NCI-H1105 (cell line): ENCODE results near the gene WDR59.
"Not testable (repeated sequence)": the region's sequence is repeated elsewhere in the genome, so short reads cannot be mapped to it uniquely, and the experiment has no call there.

Source experiments
- DNase-seq: peaks from one replicate; lab custom pipeline; 2025; lab: John Stamatoyannopoulos, UW

The WDR59 gene

GRCh38 chr16:74984529-74985296, at the start of gene WDR59:
WDR59 (minus strand) TSS chr16:74985123; CDS start chr16:74985017, 106 bp downstream.
- DNase-seq: peak; percentile 93

DNA sequence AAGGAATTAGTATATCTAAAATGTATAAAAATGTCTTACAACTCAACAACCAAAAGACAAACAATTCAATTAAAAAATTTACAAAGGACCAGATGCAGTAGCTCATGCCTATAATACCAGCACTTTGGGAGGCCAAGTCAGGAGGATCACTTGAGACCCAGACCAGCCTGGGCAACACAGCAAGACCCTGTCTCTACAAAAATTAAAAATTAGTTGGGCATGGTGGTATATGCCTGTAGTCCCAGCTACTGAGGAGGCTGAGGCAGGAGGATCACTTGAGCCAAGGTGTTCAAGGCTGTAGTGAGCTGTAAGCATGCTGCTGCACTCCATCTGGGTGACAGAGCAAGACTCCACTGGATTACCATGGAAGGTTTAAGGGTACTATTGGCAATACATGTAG, 47.7 kb upstream of the WDR59 start:
- DNase-seq: no peak

- DNase-seq: no peak
Measured at GRCh38 chr16:75029854-75030253, 44.9 kb upstream of the WDR59 start.

GRCh38 chr16:75028544-75029135, 43.7 kb upstream of the WDR59 start:
- DNase-seq: no peak

DNA sequence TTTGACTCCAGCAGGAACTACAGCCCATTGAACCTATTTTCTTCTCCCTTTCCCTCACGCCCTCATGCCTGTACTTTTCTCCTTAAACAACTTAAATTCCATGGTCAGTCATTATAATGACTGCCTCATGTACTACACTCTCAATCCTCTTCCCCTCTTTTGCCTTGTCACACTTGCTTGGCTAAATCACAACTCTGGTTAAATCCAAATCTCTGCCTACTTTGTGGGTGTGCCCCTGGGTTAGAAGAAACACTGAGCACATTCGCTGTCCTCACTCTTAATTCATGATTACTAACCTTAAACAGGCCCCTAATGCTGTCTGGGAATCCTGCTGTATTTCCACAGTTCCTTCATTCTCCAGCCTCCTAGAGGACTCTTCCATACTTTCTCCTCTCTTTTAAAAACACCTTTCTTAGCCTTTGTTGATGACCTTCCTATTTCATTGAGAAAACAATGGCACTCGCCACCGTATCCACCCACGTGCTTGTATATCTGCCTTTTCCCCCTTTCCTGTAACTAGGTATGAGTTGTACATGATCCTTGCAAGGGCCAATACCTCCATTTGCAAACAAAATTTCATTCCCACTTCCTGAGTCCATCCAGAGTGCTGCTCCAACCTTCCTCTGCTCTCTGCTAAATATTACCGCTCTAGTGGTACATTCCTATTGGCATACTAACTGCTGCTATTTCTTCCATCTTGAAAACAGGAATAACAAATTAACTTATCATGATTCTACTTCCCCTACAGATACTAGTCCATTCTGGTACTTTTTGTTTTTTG, 42.8 kb upstream of the WDR59 start:
- DNase-seq: no peak

DNA sequence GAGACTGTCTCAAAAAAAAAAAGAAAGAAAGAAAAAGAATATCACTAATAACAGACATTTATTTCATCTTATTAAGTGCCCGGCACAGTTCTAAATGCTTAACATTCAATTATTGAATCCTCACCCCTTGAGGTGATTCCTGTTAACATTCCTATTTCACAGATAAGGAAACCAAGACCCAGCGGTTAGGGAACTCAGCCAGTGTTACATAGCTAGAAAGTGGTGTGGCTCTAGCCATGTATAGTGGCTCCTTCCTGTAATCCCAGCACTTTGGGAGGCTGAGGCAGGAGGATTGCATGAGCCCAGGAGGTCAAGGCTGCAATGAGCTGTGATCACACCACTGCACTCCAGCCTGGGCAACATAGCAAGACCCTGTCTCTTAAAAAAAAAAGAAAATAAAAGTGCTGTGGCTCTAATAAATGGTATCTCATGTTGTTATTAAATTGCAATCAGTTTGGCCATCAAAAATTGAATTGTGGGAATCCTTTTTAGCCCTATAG, 42.0 kb upstream of the WDR59 start:
- no peak for DNase-seq

DNA sequence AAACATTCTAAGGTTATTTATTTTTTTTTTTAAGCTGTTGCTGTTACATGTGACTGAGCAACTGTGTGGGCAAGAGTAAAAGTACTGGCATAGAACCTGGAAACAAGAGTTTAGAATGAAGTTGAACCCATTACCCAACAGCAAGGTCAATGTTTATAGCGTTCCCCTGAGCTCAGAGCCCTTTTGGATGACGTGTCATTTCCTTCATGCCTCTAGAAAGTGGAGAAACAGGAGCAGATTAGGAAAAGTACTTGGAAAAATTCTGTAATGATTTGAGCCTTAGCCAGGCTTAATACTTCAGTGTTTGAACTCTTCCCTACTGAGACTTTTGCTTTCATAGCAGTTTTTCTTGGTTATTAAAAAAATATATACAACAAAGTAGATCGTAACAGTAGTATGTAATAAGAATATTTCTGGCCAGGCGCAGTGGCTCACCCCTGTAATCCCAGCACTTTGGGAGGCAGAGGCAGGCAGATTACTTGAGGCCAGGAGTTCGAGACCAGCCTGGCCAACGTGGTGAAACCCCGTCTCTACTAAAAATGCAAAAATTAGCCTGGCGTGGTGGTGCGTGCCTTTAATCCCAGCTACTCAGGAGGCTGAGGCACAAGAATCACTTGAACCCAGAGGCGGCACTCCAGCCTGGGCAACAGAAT, 41.4 kb upstream of the WDR59 start:
- not testable (repeated sequence) for DNase-seq

GRCh38 chr16:75025761-75026160, 40.8 kb upstream of the WDR59 start:
- no peak for DNase-seq

- DNase-seq: no peak
Measured at GRCh38 chr16:75024594-75024993, 39.7 kb upstream of the WDR59 start.

GRCh38 chr16:75024182-75024581, 39.3 kb upstream of the WDR59 start:
- no peak for DNase-seq

DNA sequence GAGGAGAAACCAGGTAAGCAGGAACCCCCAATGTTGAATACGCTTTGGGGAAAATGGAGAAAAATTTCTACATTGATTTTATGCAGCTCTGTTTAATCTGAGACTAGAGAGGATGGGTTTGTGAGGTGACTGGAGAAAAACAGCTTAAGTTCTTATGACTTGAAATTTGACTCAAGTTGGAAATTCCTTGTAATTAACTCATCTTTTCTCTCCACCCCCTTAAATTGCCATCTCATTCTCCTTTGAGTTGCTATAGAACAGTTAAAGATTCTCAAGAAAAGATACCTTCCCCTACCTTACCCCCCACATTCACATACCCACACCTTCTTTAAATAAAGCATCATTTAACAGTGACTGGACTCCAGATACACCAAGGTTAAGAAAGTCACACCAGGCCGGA, 38.1 kb upstream of the WDR59 start:
- DNase-seq: no peak

GRCh38 chr16:75022567-75022966, 37.6 kb upstream of the WDR59 start:
- no peak for DNase-seq

DNA sequence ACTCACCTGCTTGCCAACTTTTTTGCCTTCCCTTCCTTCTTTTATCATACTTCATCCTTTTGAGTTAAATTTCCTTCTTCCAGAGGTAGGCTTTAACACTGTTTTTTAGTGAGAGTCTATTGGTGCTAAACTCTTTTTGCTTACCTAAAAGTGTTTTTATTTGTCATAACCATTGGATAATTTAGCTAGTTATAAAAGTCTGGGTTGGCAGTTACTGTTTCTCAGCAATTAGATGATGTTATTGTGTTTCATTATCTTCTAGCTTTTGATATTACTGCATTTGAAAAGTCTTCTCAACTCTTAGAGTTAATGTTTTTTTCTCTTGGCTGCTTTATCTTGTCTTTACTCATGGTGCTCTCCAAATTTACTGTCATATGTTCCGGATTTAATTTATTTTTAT, 36.5 kb upstream of the WDR59 start:
- DNase-seq: no peak

DNA sequence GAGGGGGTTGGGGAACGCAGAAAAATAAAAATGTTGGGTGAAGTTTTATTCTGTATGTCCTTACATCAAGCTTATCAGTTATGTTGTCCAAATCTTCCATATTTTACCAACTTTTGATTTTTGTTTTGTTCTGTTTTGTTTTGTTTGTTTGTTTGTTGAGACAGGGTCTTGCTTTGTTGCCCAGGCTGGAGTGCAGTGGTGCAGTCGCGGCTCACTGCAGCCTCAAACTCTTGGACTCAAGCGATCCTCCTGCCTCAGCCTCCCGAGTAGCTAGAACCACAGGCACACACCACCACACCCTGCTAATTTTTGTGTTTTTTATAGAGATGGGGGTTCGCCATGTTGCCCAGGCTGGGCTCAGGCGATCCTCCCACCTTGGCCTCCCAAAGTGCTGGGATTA, 34.7 kb upstream of the WDR59 start:
- no peak for DNase-seq

- no peak for DNase-seq
Measured at GRCh38 chr16:75019007-75019406, 34.1 kb upstream of the WDR59 start.

- DNase-seq: no peak
Measured at GRCh38 chr16:75017670-75018525, 33.0 kb upstream of the WDR59 start.

DNA sequence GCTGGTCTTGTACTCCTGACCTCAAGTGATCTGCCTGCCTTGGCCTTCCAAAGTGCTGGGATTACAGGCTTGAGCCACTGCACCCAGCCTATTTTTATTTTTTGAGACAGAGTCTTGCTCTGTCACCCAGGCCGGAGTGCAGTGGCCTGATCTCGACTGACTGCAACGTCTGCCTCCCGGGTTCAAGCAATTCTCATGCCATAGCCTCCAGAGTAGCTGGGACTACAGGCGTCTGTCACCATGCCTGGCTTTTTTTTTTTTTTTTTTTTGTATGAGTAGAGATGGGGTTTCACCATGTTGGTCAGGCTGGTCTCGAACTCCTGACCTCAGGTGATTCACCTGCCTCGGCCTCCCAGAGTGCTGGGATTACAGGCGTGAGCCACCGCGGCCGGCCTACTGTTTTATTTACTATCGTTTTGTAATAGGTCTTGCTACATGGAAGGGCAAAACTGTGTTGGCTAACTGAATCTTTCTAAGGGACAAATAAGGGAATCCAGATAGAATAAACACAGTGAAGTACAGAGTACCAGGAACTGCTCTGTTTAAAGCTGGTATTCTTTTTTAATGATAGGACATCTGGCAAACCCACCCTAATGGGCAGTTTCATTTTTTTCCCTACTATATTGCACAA, 31.6 kb upstream of the WDR59 start:
- DNase-seq: not testable (repeated sequence)

- DNase-seq: no peak
Measured at GRCh38 chr16:75014318-75014717, 29.4 kb upstream of the WDR59 start.

DNA sequence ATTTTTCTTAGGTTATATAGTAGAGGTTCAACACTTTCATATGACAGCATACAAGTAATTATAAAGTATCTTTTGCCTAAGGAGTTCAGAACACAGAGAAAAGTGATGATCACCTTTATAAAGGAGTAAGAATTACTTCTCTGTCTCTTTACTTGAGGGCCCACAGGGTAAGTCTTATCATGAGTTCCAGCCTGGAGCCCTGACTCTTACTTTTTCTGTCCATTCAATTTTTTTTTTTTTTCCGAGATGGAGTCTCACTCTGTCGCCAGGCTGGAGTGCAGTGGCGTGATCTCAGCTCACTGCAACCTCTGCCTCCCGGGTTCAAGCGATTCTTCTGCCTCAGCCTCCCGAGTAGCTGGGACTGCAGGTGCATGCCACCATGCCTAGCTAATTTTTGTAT, 28.2 kb upstream of the WDR59 start:
- DNase-seq: not testable (repeated sequence)

GRCh38 chr16:75012380-75013081, 27.6 kb upstream of the WDR59 start:
- no peak for DNase-seq
